HepG2 (cell line): Measurements from ENCODE around the gene CCDC201. TPM values are rescaled to one million over a fixed set of nuclear protein-coding genes. Genes with fewer than 3 reads are reported as not detected.

Source experiments
- ATRX ChIP-seq: sonication (generic); formaldehyde crosslinking; IDR thresholded peaks from 2 replicates; pipeline ENCODE4 v1.4.0; 2020; ENCODE audit warnings: missing genetic modification reagents, borderline replicate concordance
- ETV5 ChIP-seq: IDR thresholded peaks from 2 replicates; pipeline ENCODE4 v1.6.1; 2018; ENCODE audit warnings: missing biosample characterization, missing genetic modification reagents, inconsistent platforms, borderline replicate concordance
- EZH2 ChIP-seq: conservative IDR thresholded peaks from 2 replicates; pipeline ENCODE4 v1.6.1; 2012; ENCODE audit warnings: mild to moderate bottlenecking, low read depth, low read length, moderate library complexity
- MTF2 ChIP-seq: sonication (generic); formaldehyde crosslinking; IDR thresholded peaks from 2 replicates; pipeline ENCODE4 v1.5.0; 2020; ENCODE audit warnings: missing genetic modification reagents, borderline replicate concordance
- PAF1 ChIP-seq: IDR thresholded peaks from 2 replicates; pipeline ENCODE4 v1.6.1; 2016; ENCODE audit warnings: missing genetic modification reagents, missing compliant biosample characterization
- PHF5A ChIP-seq: IDR thresholded peaks from one replicate; pipeline ENCODE4 v1.6.1; 2018; ENCODE audit warnings: low read depth, missing genetic modification reagents; ENCODE audit not compliant: unreplicated experiment
- SKI ChIP-seq: fragments of 450-650 bp; IDR thresholded peaks from one replicate; pipeline ENCODE4 v1.6.1; 2018; ENCODE audit warnings: mild to moderate bottlenecking; ENCODE audit not compliant: partially characterized antibody
- SNAPC2 ChIP-seq: sonication (generic); formaldehyde crosslinking; IDR thresholded peaks from 2 replicates; pipeline ENCODE4 v1.8.1; 2022; ENCODE audit warnings: mild to moderate bottlenecking, missing genetic modification reagents
- ZBTB42 ChIP-seq: sonication (generic); formaldehyde crosslinking; IDR thresholded peaks from 2 replicates; pipeline ENCODE4 v1.5.0; 2020; ENCODE audit warnings: mild to moderate bottlenecking, missing genetic modification reagents
- ZFP36L2 ChIP-seq: sonication (generic); formaldehyde crosslinking; IDR thresholded peaks from 2 replicates; pipeline ENCODE4 v1.4.0; 2020; ENCODE audit warnings: missing genetic modification reagents
- ZNF274 ChIP-seq: sonication (generic); formaldehyde crosslinking; IDR thresholded peaks from 2 replicates; pipeline ENCODE4 v1.5.1; 2020; ENCODE audit warnings: mild to moderate bottlenecking, missing genetic modification reagents
- ZNF354B ChIP-seq: sonication (generic); formaldehyde crosslinking; IDR thresholded peaks from 2 replicates; pipeline ENCODE4 v1.8.0; 2022; ENCODE audit warnings: mild to moderate bottlenecking, missing genetic modification reagents
- polyA plus RNA-seq, 8 experiments: library from polyadenylated mRNA; depleted of rRNA in 3 of 8; stranded (reverse) in 7 of 8; unstranded in 1 of 8; fragments of >200 nt; fragmentation: Illumina TruSeq in 4 of 8; extraction: Trizol in 4 of 8; gene quantifications; 2 replicates each; pipeline versions ENCODE4 v1.2.1 to v1.2.3, GENCODE V29; 2011 to 2016; ENCODE audit warnings: low read depth in 4 of 8, missing spikeins in 1 of 8, mixed read lengths in 1 of 8; ENCODE audit not compliant: insufficient read depth in 1 of 8
- total RNA-seq, 5 experiments: library from RNA; depleted of rRNA; stranded (reverse); fragments of >200 nt; fragmentation: Illumina TruSeq; extraction: Trizol; gene quantifications; 2 replicates each; pipeline ENCODE4 v1.2.3, GENCODE V29; 2016; ENCODE audit warnings: low read depth in 1 of 5
- TF ChIP-seq, protein P1 (sequence below): sonication (generic); formaldehyde crosslinking; IDR thresholded peaks from 2 replicates; pipeline ENCODE4 v1.5.1; 2020; ENCODE audit warnings: missing genetic modification reagents, mild to moderate bottlenecking, borderline replicate concordance
- TF ChIP-seq, protein P2 (sequence below): sonication (generic); formaldehyde crosslinking; IDR thresholded peaks from 2 replicates; pipeline ENCODE4 v1.8.0; 2022; ENCODE audit warnings: missing genetic modification reagents, mild to moderate bottlenecking, moderate library complexity, borderline replicate concordance
- TF ChIP-seq, protein P3 (sequence below): sonication (generic); formaldehyde crosslinking; IDR thresholded peaks from 2 replicates; pipeline ENCODE4 v1.8.1; 2023; ENCODE audit warnings: missing genetic modification reagents, inconsistent platforms, borderline replicate concordance
- TF ChIP-seq, protein P4 (sequence below): fragments of 450-650 bp; IDR thresholded peaks from 2 replicates; pipeline ENCODE4 v1.6.1; 2016
- TF ChIP-seq, protein P5 (sequence below): sonication (generic); formaldehyde crosslinking; IDR thresholded peaks from 2 replicates; pipeline ENCODE4 v1.5.0; 2020; ENCODE audit warnings: missing genetic modification reagents, mild to moderate bottlenecking, borderline replicate concordance
- TF ChIP-seq, protein P6 (sequence below): sonication (generic); formaldehyde crosslinking; IDR thresholded peaks from 2 replicates; pipeline ENCODE4 v1.8.1; 2023; ENCODE audit warnings: mild to moderate bottlenecking, missing genetic modification reagents, borderline replicate concordance

The CCDC201 gene
- total and polyA plus RNA-seq, 2 of the 13 experiments (the other 11 are each of a cell fraction or from before 2014, with no cell fraction given), result 0.92 TPM; not detected in 1

DNA sequence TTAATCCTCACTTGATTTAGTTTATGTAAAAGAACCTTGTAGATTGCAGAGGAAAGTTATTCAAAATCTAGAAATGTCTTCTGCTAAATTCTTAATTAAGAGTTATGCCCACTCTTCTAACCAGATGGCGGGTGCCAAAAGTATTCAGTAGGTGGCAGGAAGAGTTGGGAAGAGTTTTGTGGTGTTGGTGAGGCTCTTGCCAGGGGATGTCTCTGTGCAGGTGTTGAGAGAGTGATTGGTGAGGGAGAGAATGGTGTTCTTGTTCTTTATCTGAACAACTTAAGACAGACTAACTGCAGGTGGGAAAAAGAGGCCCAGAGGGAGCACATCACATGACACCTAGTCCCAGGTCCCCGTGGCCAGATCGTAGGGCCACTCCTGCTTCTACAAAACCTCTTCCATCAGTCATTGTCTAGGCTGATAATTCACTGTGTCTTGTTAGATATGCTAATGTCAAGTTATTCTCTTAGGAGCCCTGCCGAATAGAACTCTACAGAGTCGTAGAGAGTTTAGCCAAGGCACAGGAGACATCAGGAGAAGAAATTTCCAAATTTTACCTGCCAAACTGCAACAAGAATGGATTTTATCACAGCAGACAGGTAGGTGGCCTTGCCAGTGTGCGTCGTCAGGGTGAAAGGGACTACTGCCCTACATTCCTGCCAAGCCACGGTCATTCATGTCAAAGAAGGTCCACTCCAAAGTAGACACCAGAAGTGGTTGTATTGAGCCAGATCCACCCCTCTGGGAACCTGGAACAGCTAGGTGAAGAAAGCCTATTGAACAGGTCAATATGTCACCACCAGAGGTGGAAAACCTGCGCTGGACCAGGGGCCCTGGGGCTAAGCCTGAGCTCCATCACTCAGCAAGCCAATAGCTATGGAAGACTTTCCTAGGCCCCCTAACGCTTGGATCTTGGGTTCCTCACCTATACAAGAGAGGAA, 18.9 kb upstream of the CCDC201 start (continued):
- TF ChIP-seq MTF2 (CRISPR knock-in tag) (no peak), ZNF274 (CRISPR knock-in tag) (peak; percentile 54; the same call in 1 of the 2 replicates), ATRX (CRISPR knock-in tag) (no peak), PHF5A (CRISPR knock-in tag) (peak; percentile 19), SKI (no peak), ETV5 (CRISPR knock-in tag) (0 out of 2 replicates have a peak, but pooled peaks have one; percentile 6), ZBTB42 (no peak), PAF1 (peak; percentile 96), SNAPC2 (CRISPR knock-in tag) (peak; percentile 66; the same call in 1 of the 2 replicates), EZH2 (no peak), ZNF354B (peak; percentile 48; the same call in 1 of the 2 replicates), ZFP36L2 (CRISPR knock-in tag) (peak; percentile 78; the same call in 1 of the 2 replicates)
- TF ChIP-seq, protein P1, sequence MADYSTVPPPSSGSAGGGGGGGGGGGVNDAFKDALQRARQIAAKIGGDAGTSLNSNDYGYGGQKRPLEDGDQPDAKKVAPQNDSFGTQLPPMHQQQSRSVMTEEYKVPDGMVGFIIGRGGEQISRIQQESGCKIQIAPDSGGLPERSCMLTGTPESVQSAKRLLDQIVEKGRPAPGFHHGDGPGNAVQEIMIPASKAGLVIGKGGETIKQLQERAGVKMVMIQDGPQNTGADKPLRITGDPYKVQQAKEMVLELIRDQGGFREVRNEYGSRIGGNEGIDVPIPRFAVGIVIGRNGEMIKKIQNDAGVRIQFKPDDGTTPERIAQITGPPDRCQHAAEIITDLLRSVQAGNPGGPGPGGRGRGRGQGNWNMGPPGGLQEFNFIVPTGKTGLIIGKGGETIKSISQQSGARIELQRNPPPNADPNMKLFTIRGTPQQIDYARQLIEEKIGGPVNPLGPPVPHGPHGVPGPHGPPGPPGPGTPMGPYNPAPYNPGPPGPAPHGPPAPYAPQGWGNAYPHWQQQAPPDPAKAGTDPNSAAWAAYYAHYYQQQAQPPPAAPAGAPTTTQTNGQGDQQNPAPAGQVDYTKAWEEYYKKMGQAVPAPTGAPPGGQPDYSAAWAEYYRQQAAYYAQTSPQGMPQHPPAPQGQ, result peak; percentile 99
- TF ChIP-seq, protein P2, sequence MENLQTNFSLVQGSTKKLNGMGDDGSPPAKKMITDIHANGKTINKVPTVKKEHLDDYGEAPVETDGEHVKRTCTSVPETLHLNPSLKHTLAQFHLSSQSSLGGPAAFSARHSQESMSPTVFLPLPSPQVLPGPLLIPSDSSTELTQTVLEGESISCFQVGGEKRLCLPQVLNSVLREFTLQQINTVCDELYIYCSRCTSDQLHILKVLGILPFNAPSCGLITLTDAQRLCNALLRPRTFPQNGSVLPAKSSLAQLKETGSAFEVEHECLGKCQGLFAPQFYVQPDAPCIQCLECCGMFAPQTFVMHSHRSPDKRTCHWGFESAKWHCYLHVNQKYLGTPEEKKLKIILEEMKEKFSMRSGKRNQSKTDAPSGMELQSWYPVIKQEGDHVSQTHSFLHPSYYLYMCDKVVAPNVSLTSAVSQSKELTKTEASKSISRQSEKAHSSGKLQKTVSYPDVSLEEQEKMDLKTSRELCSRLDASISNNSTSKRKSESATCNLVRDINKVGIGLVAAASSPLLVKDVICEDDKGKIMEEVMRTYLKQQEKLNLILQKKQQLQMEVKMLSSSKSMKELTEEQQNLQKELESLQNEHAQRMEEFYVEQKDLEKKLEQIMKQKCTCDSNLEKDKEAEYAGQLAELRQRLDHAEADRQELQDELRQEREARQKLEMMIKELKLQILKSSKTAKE, result peak; percentile 9; the same call in 1 of the 2 replicates
- TF ChIP-seq, protein P3, sequence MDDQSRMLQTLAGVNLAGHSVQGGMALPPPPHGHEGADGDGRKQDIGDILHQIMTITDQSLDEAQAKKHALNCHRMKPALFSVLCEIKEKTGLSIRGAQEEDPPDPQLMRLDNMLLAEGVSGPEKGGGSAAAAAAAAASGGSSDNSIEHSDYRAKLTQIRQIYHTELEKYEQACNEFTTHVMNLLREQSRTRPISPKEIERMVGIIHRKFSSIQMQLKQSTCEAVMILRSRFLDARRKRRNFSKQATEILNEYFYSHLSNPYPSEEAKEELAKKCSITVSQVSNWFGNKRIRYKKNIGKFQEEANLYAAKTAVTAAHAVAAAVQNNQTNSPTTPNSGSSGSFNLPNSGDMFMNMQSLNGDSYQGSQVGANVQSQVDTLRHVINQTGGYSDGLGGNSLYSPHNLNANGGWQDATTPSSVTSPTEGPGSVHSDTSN (CRISPR knock-in tag), result 0 out of 2 replicates have a peak, but pooled peaks have one; percentile 25
- TF ChIP-seq, protein P4, sequence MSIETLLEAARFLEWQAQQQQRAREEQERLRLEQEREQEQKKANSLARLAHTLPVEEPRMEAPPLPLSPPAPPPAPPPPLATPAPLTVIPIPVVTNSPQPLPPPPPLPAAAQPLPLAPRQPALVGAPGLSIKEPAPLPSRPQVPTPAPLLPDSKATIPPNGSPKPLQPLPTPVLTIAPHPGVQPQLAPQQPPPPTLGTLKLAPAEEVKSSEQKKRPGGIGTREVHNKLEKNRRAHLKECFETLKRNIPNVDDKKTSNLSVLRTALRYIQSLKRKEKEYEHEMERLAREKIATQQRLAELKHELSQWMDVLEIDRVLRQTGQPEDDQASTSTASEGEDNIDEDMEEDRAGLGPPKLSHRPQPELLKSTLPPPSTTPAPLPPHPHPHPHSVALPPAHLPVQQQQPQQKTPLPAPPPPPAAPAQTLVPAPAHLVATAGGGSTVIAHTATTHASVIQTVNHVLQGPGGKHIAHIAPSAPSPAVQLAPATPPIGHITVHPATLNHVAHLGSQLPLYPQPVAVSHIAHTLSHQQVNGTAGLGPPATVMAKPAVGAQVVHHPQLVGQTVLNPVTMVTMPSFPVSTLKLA, result no peak
- TF ChIP-seq, protein P5, sequence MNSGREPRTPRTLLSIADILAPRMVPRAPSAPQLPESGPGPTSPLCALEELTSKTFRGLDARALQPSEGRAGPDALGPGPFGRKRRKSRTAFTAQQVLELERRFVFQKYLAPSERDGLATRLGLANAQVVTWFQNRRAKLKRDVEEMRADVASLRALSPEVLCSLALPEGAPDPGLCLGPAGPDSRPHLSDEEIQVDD (CRISPR knock-in tag), result peak; percentile 43; the same call in 1 of the 2 replicates
- TF ChIP-seq, protein P6, sequence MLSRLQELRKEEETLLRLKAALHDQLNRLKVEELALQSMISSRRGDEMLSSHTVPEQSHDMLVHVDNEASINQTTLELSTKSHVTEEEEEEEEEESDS (CRISPR knock-in tag), result peak; percentile 25; the same call in 1 of the 2 replicates
